PC-9 (cell line): ENCODE measurements around the gene LDB1. TPM values are rescaled to one million over a fixed set of nuclear protein-coding genes. Genes with fewer than 3 reads are reported as not detected.

Source experiments
- BruUV-seq: library from RNA; stranded (reverse); fragments of 400-500 nt; replicated peaks from 2 replicates; lab custom pipeline; 2021; lab: Mats Ljungman, UMichigan
- CTCF ChIA-PET: fragments of 300-600 bp; sonication (Branson Sonifier 250); formaldehyde crosslinking; loops from one replicate; lab custom pipeline; 2022; ENCODE audit warnings: antibody characterized with exemption; lab: Charles Lee
- POLR2A ChIA-PET: fragments of 300-600 bp; sonication (Branson Sonifier 250); formaldehyde crosslinking; loops from one replicate; lab custom pipeline; 2022; ENCODE audit warnings: antibody characterized with exemption; ENCODE audit not compliant: unreplicated experiment; lab: Charles Lee
- DNase-seq, 2 experiments: peaks; one replicate each; pipeline versions ENCODE4 v3.0.0 to v3.0.0-alpha.2; 2015 to 2022; ENCODE audit warnings: mixed read lengths in 1 of 2
- H2AFZ ChIP-seq: fragments of 200-600 bp; sonication (generic); 2 replicates; pipeline ENCODE4 v1.8.1; 2017; ENCODE audit warnings: antibody characterized with exemption
- H3F3A ChIP-seq: fragments of 200-600 bp; sonication (generic); 2 replicates; pipeline ENCODE4 v1.8.1; 2017; ENCODE audit warnings: antibody characterized with exemption, mild to moderate bottlenecking, low read depth; ENCODE audit not compliant: insufficient read depth
- H3K27ac ChIP-seq: fragments of 200-600 bp; sonication (generic); 2 replicates; pipeline ENCODE4 v1.6.1; 2016; ENCODE audit warnings: mixed run types
- H3K27me3 ChIP-seq: fragments of 200-600 bp; sonication (generic); 2 replicates; pipeline ENCODE4 v1.6.1; 2016; ENCODE audit warnings: low read depth, mixed run types; ENCODE audit not compliant: insufficient read depth
- H3K36me3 ChIP-seq: fragments of 200-600 bp; sonication (generic); 2 replicates; pipeline ENCODE4 v1.6.1; 2016; ENCODE audit warnings: low read depth, mixed run types
- H3K4me1 ChIP-seq: fragments of 200-600 bp; sonication (generic); replicated peaks from 2 replicates; pipeline ENCODE4 v1.6.1; 2016; ENCODE audit warnings: mixed run types; ENCODE audit not compliant: insufficient read depth
- H3K4me2 ChIP-seq: fragments of 200-600 bp; sonication (generic); 2 replicates; pipeline ENCODE4 v1.6.1; 2017; ENCODE audit warnings: mixed run types
- H3K4me3 ChIP-seq: fragments of 200-600 bp; sonication (generic); 2 replicates; pipeline ENCODE4 v1.6.1; 2016; ENCODE audit warnings: mixed run types
- H3K79me2 ChIP-seq: fragments of 200-600 bp; sonication (generic); 2 replicates; pipeline ENCODE4 v1.6.1; 2017; ENCODE audit warnings: low read depth, mixed run types
- H3K9me2 ChIP-seq: fragments of 200-600 bp; sonication (generic); 2 replicates; pipeline ENCODE4 v1.8.1; 2017; ENCODE audit warnings: mild to moderate bottlenecking; ENCODE audit not compliant: insufficient read depth
- H3K9me3 ChIP-seq: fragments of 200-600 bp; sonication (generic); 2 replicates; pipeline ENCODE4 v1.8.1; 2016; ENCODE audit warnings: low read depth; ENCODE audit not compliant: insufficient read depth
- H4K20me1 ChIP-seq: fragments of 200-600 bp; sonication (generic); 2 replicates; pipeline ENCODE4 v1.8.1; 2017; ENCODE audit not compliant: insufficient read depth
- EZH2 ChIP-seq: fragments of 200-600 bp; sonication (generic); IDR thresholded peaks from 2 replicates; pipeline ENCODE4 v1.8.0; 2017; ENCODE audit warnings: antibody characterized with exemption, low read depth
- intact Hi-C: fragments of 100-400 bp; cut with micrococcal nuclease; formaldehyde crosslinking; loops from one replicate; pipeline ENCODE4 v1.10.0; 2022; ENCODE audit not compliant: unreplicated experiment
- total RNA-seq: library from RNA; stranded (reverse); gene quantifications from 2 replicates; pipeline ENCODE4 v1.2.3, GENCODE V29; 2021
- TF ChIP-seq, protein P1 (sequence below): fragments of 200-600 bp; sonication (generic); conservative IDR thresholded peaks from 2 replicates; pipeline ENCODE4 v1.6.1; 2017; ENCODE audit warnings: mixed run types, antibody characterized with exemption, mild to moderate bottlenecking, moderate library complexity

Gene LDB1
- total RNA-seq, 1 experiment from 2014 or later = 38.5 TPM

DNA sequence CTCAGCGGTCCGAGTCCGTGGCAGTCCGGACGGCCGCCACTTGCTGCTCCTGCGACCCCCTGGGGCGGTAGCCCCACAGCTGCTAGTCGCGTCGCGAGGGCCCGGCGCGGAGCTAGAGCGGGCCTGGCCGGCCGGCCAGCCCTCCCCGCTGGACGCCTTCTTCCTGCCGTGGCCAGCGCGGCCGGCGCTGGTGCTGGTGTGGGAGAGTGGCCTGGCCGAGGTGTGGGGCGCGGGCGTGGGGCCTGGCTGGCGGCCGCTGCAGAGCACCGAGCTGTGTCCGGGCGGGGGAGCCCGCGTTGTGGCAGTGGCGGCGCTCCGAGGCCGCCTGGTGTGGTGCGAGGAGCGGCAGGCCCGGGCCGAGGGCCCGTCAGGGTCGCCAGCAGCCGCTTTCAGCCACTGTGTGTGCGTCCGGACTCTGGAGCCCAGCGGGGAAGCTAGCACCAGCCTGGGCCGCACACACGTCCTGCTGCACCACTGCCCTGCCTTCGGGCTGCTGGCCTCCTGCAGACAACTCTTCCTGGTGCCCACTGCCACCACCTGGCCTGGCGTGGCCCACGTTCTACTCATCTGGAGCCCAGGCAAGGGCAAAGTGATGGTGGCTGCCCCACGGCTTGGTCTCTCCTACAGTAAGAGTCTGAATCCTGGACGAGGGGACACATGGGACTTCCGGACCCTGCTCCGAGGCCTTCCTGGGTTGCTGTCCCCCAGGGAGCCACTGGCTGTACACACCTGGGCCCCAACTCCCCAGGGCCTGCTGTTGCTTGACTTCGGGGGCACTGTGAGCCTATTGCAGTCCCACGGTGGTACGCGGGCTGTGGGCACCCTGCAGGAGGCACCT is 54.4 kb downstream of the LDB1 start:
- no peak for TF ChIP-seq EZH2
- TF ChIP-seq, protein P1, sequence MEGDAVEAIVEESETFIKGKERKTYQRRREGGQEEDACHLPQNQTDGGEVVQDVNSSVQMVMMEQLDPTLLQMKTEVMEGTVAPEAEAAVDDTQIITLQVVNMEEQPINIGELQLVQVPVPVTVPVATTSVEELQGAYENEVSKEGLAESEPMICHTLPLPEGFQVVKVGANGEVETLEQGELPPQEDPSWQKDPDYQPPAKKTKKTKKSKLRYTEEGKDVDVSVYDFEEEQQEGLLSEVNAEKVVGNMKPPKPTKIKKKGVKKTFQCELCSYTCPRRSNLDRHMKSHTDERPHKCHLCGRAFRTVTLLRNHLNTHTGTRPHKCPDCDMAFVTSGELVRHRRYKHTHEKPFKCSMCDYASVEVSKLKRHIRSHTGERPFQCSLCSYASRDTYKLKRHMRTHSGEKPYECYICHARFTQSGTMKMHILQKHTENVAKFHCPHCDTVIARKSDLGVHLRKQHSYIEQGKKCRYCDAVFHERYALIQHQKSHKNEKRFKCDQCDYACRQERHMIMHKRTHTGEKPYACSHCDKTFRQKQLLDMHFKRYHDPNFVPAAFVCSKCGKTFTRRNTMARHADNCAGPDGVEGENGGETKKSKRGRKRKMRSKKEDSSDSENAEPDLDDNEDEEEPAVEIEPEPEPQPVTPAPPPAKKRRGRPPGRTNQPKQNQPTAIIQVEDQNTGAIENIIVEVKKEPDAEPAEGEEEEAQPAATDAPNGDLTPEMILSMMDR = no peak
- 0 out of 2 replicates have a peak, but pooled peaks cover 6% of the 10 kb centered on the region for H3K4me1 ChIP-seq
- 0 out of 2 replicates have a peak, but pooled peaks cover 4% of the 10 kb centered on the region for H4K20me1 ChIP-seq
- BruUV-seq = no TSS peak
- peak overlapping the region; percentile 81 for H3K4me3 ChIP-seq
- POLR2A ChIA-PET = no interaction called here
- no peaks in the 10 kb centered on the region for H3K9me3 ChIP-seq
- CTCF ChIA-PET = no interaction called here
- H3K4me2 ChIP-seq = peak overlapping the region; percentile 92
- H2AFZ ChIP-seq = peak overlapping the region; percentile 86; the same call in 1 of the 2 replicates
- no peaks in the 10 kb centered on the region for H3K36me3 ChIP-seq
- intact Hi-C loops = loop anchor here (1.0 kb wide), 1 partner anchor 9 kb away; the partner anchor contains the start of gene ARMH3
- peak overlapping the region; percentile 39; the same call in 1 of the 2 replicates for H3K27ac ChIP-seq
- no peaks in the 10 kb centered on the region for H3K27me3 ChIP-seq
- H3F3A ChIP-seq = peaks cover 7% of the 10 kb centered on the region
- peak in 1 of 2 experiments; percentile 21 for DNase-seq
- H3K79me2 ChIP-seq = peaks cover 23% of the 10 kb centered on the region
- no peaks in the 10 kb centered on the region for H3K9me2 ChIP-seq

DNA sequence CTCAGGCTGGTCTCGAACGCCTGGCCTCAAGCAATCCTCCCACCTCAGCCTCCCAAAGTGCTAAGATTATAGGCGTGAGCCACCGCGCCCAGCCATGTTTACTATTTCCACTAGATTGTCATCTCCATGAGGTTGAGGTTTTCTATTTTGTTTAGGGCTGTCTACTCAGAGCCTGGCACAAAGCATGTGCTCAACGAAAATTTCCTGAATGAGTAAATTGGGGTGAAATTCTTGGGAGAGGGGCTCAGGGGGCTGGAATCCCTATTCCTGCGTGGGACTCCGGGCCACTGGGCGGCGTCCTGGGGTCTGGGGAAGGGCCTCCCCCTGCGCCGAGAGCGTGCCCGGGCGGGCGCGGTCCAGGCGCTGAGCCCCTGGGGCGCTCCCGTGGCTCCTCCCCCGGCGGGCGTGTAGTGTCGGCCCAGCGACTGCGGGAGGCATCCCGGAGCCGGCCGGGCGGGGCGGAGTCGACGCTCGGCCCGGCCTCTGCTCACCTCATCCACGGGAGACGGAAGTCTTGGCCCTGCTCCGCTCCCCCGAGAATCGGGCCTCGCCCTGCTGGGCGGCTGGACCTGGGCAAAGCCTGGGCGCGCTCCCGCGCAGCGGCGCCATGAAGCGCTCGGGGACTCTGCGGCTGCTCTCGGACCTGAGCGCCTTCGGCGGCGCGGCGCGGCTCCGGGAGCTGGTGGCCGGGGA is 55.2 kb downstream of the LDB1 start, which contains the start of gene HPS6:
HPS6 (plus strand) TSS at position 482 of the 693 bp plus-strand sequence; CDS start at position 608, 126 bp downstream.
- peak; percentile 79 to 88 for DNase-seq
- H2AFZ ChIP-seq = peak within 1 kb of the TSS; percentile 86
- H3F3A ChIP-seq = peaks cover 7% of the 10 kb centered on the region
- no peak for TF ChIP-seq EZH2
- TF ChIP-seq, protein P1 = no peak
- intact Hi-C loops = loop anchor here (1.0 kb wide), 1 partner anchor 9 kb away; the partner anchor contains the start of gene ARMH3
- H3K9me2 ChIP-seq = no peaks in the 10 kb centered on the region
- H3K9me3 ChIP-seq = no peaks in the 10 kb centered on the region
- 0 out of 2 replicates have a peak, but pooled peaks cover 6% of the 10 kb centered on the region for H3K4me1 ChIP-seq
- H3K36me3 ChIP-seq = no peaks in the 10 kb centered on the region
- ChIA-PET POLR2A (no interaction called here), CTCF (no interaction called here)
- H3K4me3 ChIP-seq = peak within 1 kb of the TSS; percentile 81
- peaks cover 23% of the 10 kb centered on the region for H3K79me2 ChIP-seq
- peak within 1 kb of the TSS; percentile 65 for H3K27ac ChIP-seq
- peak within 1 kb of the TSS; percentile 92 for H3K4me2 ChIP-seq
- H3K27me3 ChIP-seq = no peaks in the 10 kb centered on the region
- 0 out of 2 replicates have a peak, but pooled peaks cover 4% of the 10 kb centered on the region for H4K20me1 ChIP-seq
- no TSS peak for BruUV-seq

DNA sequence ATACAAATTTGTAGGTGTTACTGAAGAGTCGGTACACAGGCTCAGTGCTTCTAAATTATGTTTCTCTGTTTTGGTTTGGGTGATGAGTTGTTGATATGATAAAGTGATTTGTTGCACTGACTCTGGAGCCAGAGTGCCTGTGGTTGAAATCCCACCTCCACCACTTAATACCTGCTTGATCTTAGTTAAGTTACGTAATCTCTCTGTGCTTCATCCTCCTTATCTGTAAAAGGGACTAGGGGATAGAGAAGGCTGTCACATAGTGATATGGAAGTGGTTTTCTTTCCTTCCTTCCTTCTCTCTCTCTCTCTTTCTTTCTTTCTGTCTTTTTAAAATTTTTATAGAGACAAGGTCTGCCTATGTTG is 55.7 kb downstream of the LDB1 start:
- Histone ChIP-seq H3K9me3 (no peaks in the 10 kb centered on the region), H3K27ac (peak overlapping the region; percentile 65), H3K79me2 (peaks cover 23% of the 10 kb centered on the region), H3K4me3 (peak overlapping the region; percentile 81; the same call in 1 of the 2 replicates), H3F3A (peaks cover 7% of the 10 kb centered on the region), H3K9me2 (no peaks in the 10 kb centered on the region), H3K4me2 (peak overlapping the region; percentile 92), H3K4me1 (0 out of 2 replicates have a peak, but pooled peaks cover 6% of the 10 kb centered on the region), H3K27me3 (no peaks in the 10 kb centered on the region), H3K36me3 (no peaks in the 10 kb centered on the region), H4K20me1 (0 out of 2 replicates have a peak, but pooled peaks cover 4% of the 10 kb centered on the region), H2AFZ (peak overlapping the region; percentile 83)
- ChIA-PET POLR2A (no interaction called here), CTCF (no interaction called here)
- intact Hi-C loops = no loop called here
- no peak for DNase-seq
- no peak for TF ChIP-seq EZH2
- TF ChIP-seq, protein P1 = no peak
- BruUV-seq = no TSS peak
